Activated CD4-positive, alpha-beta T cell treated with anti-CD3 and anti-CD28 coated beads, Interleukin-2, Interleukin-4, amounts not matched to agents 100 ng/mL and 50 ng/mL, durations not matched to agents 16 hours and 8 hours (primary cell): ENCODE measurements around the gene MIA2.
"Not testable (repeated sequence)": the region's sequence is repeated elsewhere in the genome, so short reads cannot be mapped to it uniquely, and the experiment has no call there.

Source experiments
- DNase-seq: peaks from one replicate; pipeline ENCODE4 v3.0.0-alpha.2; 2020; ENCODE audit warnings: low spot score

MIA2 gene

GRCh38 chr14:39230416-39231035, 3.2 kb upstream of the MIA2 start:
- peak; percentile 56 for DNase-seq

GRCh38 chr14:39231751-39232553, 1.8 kb upstream of the MIA2 start:
- peak; percentile 77 for DNase-seq

GRCh38 chr14:39232554-39233415, 930 bp upstream of the MIA2 start:
- no peak for DNase-seq

- not testable (repeated sequence) for DNase-seq
Observed at GRCh38 chr14:39234986-39235385, 1.3 kb downstream of the MIA2 start.

GRCh38 chr14:39235466-39235865, 1.8 kb downstream of the MIA2 start:
- not testable (repeated sequence) for DNase-seq

GRCh38 chr14:39240769-39241168, 7.1 kb downstream of the MIA2 start:
- DNase-seq, result no peak

GRCh38 chr14:39241637-39242036, 7.9 kb downstream of the MIA2 start:
- DNase-seq, result no peak

GRCh38 chr14:39243831-39244230, 10.1 kb downstream of the MIA2 start:
- no peak for DNase-seq

- no peak for DNase-seq
Observed at GRCh38 chr14:39246618-39247017, 12.9 kb downstream of the MIA2 start.

- no peak for DNase-seq
Observed at GRCh38 chr14:39247256-39247655, 13.5 kb downstream of the MIA2 start.

GRCh38 chr14:39251547-39251946, 17.8 kb downstream of the MIA2 start:
- DNase-seq, result no peak

- not testable (repeated sequence) for DNase-seq
Observed at GRCh38 chr14:39257388-39257787, 23.7 kb downstream of the MIA2 start.

- no peak for DNase-seq
Observed at GRCh38 chr14:39258782-39259545, 25.2 kb downstream of the MIA2 start.

GRCh38 chr14:39260161-39260560, 26.4 kb downstream of the MIA2 start:
- not testable (repeated sequence) for DNase-seq

- DNase-seq, result not testable (repeated sequence)
Observed at GRCh38 chr14:39262214-39262613, 28.5 kb downstream of the MIA2 start.

GRCh38 chr14:39264057-39264456, 30.3 kb downstream of the MIA2 start:
- DNase-seq, result no peak

GRCh38 chr14:39264558-39264957, 30.8 kb downstream of the MIA2 start:
- no peak for DNase-seq

GRCh38 chr14:39265033-39265432, 31.3 kb downstream of the MIA2 start:
- no peak for DNase-seq

GRCh38 chr14:39265806-39266524, 32.2 kb downstream of the MIA2 start:
- DNase-seq, result peak; percentile 2

GRCh38 chr14:39266525-39266870, 32.8 kb downstream of the MIA2 start:
- DNase-seq, result peak; percentile 36

- DNase-seq, result peak; percentile 79
Observed at GRCh38 chr14:39266871-39267607, 33.3 kb downstream of the MIA2 start.
